A549 (cell line): Measurements from ENCODE around the gene EXOC4.

ENCODE experiments used
- CHD4 ChIP-seq: fragments of 200-600 bp; sonication (generic); IDR thresholded peaks from 2 replicates; pipeline ENCODE4 v1.6.1; 2016; ENCODE audit warnings: antibody characterized with exemption, mild to moderate bottlenecking, borderline replicate concordance
- EHF ChIP-seq: fragments of 250-450 bp; sonication (Bioruptor Pico); IDR thresholded peaks from 2 replicates; pipeline ENCODE4 v1.5.0; 2020; ENCODE audit warnings: mild to moderate bottlenecking
- EP300 ChIP-seq, 2 experiments: fragments of >200 bp; sonication (Bioruptor Twin); formaldehyde crosslinking; IDR thresholded peaks; 2 replicates in 1 of 2; 3 replicates in 1 of 2; pipeline ENCODE4 v1.6.1; 2016 to 2017
- HOXA7 ChIP-seq: fragments of 250-450 bp; sonication (Bioruptor Pico); IDR thresholded peaks from 2 replicates; pipeline ENCODE4 v1.5.0; 2020; ENCODE audit warnings: mild to moderate bottlenecking, moderate library complexity
- KDM1A ChIP-seq: fragments of 200-600 bp; sonication (generic); IDR thresholded peaks from 2 replicates; pipeline ENCODE4 v1.6.1; 2016; ENCODE audit warnings: low read depth, mild to moderate bottlenecking
- KDM5A ChIP-seq: fragments of 200-600 bp; sonication (generic); IDR thresholded peaks from 2 replicates; pipeline ENCODE4 v1.6.1; 2016; ENCODE audit warnings: antibody characterized with exemption, mild to moderate bottlenecking
- MYC ChIP-seq: IDR thresholded peaks from 2 replicates; pipeline ENCODE4 v1.6.1; 2012; ENCODE audit warnings: mild to moderate bottlenecking, inconsistent platforms, low read length, improper control_type of control experiment, borderline replicate concordance
- POLR2AphosphoS2 ChIP-seq: conservative IDR thresholded peaks from 2 replicates; pipeline ENCODE4 v1.6.1; 2012; ENCODE audit warnings: low read length, improper control_type of control experiment, inconsistent platforms
- ZFP36 ChIP-seq: fragments of 450-650 bp; IDR thresholded peaks from 2 replicates; pipeline ENCODE4 v1.6.1; 2014; ENCODE audit warnings: borderline replicate concordance; ENCODE audit not compliant: partially characterized antibody
- ZNF302 ChIP-seq: fragments of 250-450 bp; sonication (Bioruptor Pico); IDR thresholded peaks from 2 replicates; pipeline ENCODE4 v1.9.0; 2021; ENCODE audit warnings: inconsistent platforms, mild to moderate bottlenecking, moderate library complexity
- TF ChIP-seq, protein P1 (sequence below): fragments of >200 bp; sonication (Bioruptor Twin); formaldehyde crosslinking; IDR thresholded peaks from 3 replicates; pipeline ENCODE4 v1.5.1; 2016
- TF ChIP-seq, protein P2 (sequence below): fragments of 450-650 bp; IDR thresholded peaks from 2 replicates; pipeline ENCODE4 v1.6.1; 2014; ENCODE audit warnings: antibody characterized with exemption
- TF ChIP-seq, protein P3 (sequence below): IDR thresholded peaks from 2 replicates; pipeline ENCODE4 v1.6.1; 2012
- TF ChIP-seq, protein P4 (sequence below): fragments of 150-350 bp; IDR thresholded peaks from 2 replicates; pipeline ENCODE4 v1.6.1; 2014; ENCODE audit warnings: low read depth, mild to moderate bottlenecking, low read length

DNA sequence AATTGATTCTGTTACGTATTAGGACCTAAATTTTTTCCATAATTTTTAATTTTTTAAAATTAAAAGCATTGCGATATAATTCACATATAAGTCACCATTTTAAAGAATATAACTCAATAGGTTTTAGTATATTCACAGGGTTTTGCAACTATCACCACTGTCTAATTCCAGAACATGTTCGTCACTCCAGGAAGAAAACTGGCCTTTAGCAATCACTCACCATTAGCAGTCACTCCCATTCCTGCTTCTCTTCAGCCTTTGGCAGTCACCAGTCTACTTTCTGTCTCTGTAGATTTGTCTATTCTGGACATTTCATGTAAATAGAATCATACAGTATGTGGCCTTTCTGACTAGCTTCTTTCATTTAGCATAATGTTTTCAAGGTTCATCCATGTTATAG, 176.5 kb downstream of the EXOC4 start:
- TF ChIP-seq, protein P1, sequence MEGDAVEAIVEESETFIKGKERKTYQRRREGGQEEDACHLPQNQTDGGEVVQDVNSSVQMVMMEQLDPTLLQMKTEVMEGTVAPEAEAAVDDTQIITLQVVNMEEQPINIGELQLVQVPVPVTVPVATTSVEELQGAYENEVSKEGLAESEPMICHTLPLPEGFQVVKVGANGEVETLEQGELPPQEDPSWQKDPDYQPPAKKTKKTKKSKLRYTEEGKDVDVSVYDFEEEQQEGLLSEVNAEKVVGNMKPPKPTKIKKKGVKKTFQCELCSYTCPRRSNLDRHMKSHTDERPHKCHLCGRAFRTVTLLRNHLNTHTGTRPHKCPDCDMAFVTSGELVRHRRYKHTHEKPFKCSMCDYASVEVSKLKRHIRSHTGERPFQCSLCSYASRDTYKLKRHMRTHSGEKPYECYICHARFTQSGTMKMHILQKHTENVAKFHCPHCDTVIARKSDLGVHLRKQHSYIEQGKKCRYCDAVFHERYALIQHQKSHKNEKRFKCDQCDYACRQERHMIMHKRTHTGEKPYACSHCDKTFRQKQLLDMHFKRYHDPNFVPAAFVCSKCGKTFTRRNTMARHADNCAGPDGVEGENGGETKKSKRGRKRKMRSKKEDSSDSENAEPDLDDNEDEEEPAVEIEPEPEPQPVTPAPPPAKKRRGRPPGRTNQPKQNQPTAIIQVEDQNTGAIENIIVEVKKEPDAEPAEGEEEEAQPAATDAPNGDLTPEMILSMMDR, result no peak
- TF ChIP-seq ZFP36 (no peak), HOXA7 (CRISPR knock-in tag) (no peak), POLR2AphosphoS2 (no peak), EP300 (IDR thresholded peaks at IDR 0.05) (no peak), KDM5A (no peak), CHD4 (no peak), KDM1A (no peak), MYC (no peak), EHF (CRISPR knock-in tag) (no peak), ZNF302 (CRISPR knock-in tag) (no peak)
- TF ChIP-seq, protein P2, sequence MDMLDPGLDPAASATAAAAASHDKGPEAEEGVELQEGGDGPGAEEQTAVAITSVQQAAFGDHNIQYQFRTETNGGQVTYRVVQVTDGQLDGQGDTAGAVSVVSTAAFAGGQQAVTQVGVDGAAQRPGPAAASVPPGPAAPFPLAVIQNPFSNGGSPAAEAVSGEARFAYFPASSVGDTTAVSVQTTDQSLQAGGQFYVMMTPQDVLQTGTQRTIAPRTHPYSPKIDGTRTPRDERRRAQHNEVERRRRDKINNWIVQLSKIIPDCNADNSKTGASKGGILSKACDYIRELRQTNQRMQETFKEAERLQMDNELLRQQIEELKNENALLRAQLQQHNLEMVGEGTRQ, result no peak
- TF ChIP-seq, protein P3, sequence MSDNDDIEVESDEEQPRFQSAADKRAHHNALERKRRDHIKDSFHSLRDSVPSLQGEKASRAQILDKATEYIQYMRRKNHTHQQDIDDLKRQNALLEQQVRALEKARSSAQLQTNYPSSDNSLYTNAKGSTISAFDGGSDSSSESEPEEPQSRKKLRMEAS, result no peak
- TF ChIP-seq, protein P4, sequence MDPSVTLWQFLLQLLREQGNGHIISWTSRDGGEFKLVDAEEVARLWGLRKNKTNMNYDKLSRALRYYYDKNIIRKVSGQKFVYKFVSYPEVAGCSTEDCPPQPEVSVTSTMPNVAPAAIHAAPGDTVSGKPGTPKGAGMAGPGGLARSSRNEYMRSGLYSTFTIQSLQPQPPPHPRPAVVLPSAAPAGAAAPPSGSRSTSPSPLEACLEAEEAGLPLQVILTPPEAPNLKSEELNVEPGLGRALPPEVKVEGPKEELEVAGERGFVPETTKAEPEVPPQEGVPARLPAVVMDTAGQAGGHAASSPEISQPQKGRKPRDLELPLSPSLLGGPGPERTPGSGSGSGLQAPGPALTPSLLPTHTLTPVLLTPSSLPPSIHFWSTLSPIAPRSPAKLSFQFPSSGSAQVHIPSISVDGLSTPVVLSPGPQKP, result no peak
